ENCODE measurements around the gene TJP1.
"Not testable (repeated sequence)": the region's sequence is repeated elsewhere in the genome, so short reads cannot be mapped to it uniquely, and the experiment has no call there.

Gene TJP1

DNA sequence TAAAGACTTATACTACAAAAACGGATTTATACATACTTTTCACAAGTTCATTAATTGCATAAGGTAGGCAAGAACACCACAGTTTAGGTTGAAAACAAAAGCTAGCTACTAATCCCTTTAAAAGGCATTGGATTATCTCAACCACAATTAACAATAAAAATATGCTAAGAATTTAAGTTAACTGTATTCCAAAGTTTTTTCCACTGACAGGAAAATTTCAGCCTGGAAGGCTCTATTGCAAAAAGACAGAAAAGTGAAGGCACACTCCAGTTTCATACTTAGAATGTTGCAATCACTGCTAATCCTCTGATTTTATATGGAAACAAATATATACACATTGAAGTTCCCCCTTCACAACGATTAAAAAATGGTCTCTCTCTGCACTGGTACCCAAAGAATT is 71.5 kb downstream of the TJP1 start:
- no peak for DNase-seq

DNA sequence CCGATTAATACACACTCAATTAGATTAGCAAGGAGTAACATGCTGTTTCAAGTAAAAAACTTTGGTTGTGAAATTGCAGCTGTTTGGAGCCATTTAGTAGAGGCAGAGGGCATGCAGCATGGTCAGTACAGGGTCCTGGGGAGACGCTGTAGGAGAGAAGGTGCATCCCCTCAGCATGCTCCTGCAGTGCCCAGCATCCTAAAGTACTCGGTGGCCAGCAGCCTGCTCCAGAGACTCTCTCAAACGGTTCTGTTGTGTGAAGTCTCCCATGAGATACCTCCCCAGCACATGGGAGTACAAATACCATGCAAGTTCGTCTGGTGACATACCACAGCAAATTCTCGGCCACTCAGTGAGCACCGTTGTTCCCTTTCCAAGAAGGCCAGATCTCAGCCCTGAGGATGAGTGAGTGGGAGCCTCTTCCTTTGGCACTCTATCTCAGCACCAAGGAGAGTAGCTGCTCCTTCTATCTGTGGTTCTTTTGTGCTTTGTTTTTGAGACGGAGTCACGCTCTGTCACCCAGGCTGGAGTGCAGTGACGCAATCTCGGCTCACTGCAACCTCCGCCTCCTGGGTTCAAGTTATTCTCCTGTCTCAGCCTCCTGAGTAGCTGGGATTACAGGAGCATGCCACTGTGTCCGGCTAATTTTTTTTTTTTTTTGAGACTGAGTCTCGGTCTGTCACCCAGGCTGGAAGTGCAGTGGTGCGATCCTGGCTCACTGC is 72.7 kb downstream of the TJP1 start:
- DNase-seq, result no peak

DNA sequence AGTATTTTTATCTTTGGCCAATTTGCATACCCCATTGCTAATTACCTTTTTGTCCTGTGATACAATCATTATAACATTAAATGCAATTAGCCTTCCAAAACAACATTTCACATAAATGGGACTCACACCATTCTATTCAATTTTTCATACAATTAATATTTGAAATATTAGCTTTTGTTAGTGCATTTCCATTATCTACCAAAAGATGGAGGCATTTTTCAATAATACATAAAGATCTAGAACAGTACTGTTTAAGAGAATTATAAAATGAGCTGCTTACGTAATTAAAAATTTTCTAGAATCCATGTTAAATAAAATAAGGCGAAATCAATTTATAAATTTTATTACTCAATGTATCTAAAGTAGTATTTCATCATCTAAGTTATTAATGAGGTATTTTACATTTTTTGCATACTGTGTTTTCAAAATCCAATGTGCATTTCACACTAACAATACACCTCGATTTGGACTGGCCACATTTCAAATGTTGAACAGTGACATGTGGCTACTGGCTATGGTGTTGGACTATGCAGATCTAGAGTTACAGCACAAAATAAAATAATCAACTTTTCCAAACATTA is 74.3 kb downstream of the TJP1 start:
- DNase-seq, result no peak

DNA sequence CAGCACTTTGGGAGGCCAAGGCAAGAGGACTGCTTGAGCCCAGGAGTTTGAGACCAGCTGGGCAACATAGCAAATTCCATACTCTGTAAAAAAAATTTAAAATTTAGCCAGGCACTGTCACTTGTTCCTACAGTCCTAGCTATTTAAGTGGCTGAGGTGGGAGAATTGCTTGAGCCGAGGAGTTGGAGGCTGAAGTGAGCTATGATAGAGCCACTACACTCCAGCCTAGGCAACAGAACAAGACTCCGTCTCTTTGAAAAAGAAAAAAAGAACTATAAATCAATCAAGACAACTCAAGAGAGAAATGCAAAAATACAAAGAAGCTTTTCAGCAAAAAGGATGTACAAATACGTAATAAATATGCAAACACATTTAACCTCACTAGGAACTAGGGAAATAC is 78.8 kb downstream of the TJP1 start:
- DNase-seq, result no peak

DNA sequence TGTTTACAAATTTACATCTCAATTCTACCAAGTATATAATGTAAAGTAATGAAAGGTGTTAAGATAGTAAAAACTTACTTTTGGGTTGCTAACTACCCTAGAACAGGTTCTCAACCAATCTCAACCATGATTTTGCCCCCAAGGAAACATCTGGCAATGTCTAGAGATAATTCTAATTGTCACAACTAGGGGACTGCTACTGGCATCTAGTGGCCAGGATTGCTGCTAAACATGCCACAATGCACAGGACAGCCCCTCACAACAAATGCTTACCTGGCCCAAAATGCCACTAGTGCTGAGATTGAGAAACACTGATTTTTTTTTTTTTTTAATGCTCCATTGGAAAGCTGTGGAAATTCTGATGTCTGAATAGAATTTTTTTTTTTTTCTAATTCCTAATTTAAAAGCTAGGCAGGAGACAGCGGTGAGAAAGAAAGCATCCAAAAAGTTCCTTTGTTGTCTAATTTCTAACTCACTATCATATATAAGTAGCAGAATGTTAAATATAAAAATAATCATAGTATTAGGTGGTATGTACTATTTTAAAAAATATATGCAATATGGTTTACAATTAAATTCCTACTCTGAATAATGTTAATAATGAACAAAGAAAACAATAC is 81.5 kb downstream of the TJP1 start:
- no peak for DNase-seq

DNA sequence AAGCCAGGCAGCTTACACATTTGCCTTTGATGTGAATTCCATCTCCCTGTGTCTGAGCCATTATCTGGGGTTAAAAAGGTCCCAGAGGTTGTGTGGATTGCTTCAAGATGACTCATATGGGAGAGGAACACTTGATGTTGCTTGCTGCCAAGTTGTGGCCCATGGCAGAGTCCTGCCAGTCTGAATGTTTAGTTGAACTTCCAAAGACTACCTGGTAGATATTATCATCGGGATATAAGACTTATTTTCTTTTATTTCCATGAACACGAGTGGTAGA is 85.6 kb downstream of the TJP1 start:
- no peak for DNase-seq

DNA sequence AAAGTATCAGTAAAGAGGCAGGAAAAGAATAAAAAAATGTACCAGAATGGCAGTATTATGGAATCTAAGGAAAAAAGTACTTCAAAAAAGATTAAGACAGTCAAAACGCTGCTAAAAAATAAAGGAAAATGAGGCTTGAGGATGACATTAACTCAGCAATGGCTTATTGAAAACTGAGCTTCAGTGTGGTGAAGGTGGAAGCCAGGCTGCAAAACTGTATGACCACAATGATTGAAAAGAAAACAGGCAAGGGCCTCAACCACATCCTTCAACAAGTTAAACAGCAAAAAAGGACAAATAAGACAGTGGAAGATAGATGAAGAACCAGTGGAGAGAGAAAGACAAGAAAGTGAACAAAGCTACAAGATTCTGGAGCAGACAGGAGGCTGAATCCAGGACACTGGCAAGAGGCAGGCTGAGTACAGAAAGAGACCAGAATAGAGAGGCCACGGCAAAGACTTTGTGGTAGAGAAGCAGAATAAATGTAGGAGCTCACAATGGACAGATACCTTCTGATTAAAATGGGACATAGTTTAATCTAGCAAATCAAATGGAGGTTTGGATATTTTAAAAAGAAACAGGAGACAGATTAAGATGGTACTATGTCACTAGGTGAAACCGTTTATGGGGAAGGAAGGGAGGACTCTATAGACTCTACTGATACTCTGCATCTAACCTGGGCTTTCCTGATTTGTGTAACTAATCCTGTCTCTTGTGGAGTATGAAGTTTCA is 86.1 kb downstream of the TJP1 start:
- DNase-seq, result no peak

DNA sequence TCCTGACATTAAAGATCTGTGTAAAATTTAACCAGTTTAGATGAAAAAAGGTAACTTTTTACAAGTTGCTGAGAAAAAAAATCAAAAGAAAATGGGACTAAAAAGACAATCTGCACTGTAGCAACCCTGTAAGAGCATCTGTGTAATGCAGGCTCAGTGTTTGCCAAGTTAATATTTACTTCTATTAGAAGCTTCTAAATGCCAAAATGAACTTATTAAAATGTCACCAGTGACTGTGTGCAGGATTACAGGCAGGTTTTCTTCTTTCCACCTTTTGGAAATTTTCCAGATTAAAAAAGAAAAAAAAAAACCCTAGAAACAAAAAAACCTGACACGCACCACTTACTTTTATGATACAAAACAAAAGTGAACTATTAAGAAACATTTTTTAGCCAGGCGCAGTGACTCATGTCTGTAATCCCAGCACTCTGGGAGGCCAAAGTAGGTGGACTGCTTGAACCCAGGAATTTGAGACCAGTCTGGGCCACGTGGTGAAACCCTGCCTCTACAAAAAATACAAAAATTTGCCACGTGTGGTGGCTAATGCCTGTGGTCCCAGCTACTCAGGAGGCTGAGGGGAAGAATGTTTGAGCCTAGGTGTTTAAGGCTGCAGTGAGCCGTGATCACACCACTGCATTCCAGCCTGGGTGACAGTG is 87.2 kb downstream of the TJP1 start:
- DNase-seq, result no peak

DNA sequence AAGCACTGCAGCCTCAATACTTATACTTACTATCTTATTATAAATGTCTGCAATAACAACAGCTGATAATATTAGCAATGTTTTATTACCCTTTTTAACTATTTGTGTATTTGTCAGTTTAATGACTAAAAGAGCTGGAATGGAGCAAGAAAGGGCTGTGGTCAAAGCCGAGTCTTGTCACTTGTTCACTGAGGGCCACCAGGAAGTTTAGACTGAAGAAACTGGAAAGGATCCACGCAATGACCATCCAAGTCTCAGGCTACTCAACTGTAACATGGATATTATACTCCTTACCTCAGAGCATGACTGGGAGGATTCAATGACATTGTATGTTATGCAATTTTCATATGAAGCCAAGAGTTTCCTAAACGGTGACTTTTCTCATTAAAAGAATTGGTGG is 90.4 kb downstream of the TJP1 start:
- DNase-seq, result no peak

DNA sequence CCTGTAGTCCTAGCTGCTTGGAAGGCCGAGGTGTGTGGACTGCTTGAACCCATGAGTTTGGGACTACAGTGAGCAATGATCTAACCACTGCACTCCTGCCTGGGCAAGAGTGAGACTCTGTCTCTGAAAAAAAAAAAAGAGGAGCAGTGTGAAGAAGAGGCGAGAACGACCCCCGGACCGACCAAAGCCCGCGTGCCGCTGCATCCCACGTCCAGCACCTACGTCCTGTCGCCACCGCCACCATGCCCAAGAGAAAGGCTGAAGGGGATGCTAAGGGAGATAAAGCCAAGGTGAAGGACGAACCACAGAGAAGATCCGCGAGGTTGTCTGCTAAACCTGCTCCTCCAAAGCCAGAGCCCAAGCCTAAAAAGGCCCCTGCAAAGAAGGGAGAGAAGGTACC is 91.8 kb downstream of the TJP1 start:
- not testable (repeated sequence) for DNase-seq

DNA sequence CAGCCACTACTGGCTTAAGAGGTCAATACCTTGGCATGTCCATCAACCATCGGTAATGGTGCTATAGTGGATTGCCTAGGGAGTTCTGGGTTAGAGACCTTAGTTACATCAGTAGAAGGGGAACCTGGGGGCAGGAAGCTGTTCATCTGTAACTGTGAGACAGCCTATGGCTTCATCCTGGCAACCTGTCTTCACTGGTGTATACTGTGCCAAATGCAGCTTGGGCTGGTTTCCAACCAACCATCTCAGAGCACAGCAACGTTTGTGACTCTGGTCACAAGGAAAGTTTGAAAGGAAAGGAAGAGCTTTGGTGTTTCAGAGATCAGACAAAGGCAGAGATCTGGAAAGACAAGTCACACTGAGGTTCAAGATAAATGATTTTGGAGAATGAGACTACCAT is 93.8 kb downstream of the TJP1 start:
- DNase-seq, result no peak

DNA sequence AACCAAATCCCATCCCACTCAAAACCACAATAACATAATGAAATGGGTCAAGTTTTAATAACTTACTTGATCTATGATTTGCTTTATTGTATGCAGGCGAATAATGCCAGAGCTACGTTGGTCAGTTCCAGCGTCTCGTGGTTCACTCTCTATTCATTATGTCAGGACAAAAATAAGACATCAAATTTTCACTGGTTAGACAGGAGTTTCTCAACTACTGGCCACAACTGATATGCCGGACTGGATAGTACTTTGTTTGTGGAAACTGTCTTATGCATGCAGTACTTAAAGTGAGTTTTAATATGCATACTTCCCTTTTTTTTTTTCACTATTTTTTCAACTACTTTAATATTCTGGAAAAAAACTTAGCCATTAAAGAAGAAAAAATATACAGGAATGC is 94.4 kb downstream of the TJP1 start:
- no peak for DNase-seq

DNA sequence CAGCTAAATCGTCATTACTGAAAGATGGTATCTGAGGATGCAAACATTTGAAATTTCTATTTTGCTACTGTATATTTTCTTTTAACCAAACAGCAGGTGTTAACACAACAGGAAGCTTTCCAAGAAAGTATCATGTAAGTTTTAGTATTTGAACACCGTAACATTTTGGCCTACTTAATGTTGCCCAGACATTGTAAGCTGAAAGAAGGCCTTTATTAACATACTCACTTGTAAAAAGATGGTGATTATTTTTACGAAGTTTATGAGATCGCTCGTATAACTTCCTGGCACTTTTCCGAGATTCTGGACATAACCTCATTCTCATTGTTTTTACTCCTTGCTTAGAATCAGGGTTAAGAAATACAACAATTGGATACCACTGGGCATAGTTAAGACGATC is 95.7 kb downstream of the TJP1 start:
- no peak for DNase-seq

DNA sequence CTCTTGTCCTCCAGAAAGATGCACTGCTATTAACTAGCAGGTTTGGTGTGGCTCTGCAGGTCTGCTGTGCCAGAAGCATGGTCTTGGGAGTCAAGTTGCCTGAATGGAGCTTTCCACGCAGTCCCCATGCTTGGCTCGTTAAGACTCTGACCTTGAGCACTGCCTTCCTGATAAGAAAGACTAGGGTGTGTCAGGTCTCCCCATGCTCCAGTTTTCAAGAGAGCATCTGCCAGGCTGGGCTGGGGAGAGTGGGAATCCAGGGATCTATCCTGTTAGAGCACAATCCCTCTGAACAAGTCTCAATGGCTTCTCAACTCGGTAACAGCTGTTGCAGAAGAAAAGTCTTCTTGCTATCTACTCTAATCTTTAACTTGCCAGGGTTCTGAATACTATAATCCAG is 98.2 kb downstream of the TJP1 start:
- no peak for DNase-seq

DNA sequence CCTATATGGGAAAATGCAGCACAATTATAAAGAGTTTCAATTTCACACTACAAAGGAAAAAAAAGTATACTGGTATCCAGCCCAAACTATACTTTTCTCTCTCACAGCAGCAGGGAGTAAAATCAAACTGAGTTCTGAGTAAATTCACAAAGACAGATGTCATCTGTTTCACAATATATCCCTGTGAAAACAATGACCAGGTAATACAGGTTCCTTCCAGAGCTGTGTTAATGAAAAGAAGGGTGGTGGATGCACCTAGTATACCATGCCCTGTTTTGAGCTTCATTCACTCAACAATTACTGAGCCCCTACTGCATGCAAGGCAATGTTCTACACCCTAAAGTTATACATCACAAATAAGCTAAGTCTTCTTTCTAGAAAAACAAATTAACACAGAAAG is 108.5 kb downstream of the TJP1 start:
- no peak for DNase-seq

DNA sequence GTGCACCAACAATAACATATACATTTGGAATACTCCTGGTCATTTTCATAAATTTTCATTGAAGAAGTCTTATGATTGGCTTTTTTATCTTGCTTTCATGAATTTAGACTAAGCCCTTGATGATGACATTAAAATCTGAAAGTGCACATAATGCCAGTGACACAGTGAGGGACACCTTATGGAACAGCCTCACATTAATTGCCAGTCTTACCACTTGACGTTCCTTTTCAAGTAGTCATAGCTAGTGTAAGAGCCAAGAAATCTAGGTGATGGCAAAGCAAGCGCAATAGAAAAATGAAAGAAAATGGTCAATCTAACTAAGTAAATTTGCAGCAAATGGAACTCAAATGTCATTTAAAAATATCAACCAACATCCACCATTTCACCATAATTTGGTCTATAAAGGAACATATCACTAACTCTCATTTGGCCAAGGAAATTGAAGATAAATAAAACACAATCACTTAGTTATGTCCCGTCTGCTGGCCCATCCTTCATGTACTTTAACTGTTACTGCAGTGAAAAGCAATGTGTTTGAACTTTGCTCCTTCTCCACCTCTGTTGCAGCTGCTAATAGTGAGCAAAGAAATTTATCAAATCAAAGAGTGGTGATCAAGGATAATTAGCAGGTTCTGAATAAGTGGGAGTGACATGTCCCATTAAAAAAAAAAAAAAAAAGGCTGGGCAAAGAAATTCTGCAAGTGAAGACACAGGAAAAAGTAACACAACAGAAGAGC is 110.0 kb downstream of the TJP1 start:
- no peak for DNase-seq

DNA sequence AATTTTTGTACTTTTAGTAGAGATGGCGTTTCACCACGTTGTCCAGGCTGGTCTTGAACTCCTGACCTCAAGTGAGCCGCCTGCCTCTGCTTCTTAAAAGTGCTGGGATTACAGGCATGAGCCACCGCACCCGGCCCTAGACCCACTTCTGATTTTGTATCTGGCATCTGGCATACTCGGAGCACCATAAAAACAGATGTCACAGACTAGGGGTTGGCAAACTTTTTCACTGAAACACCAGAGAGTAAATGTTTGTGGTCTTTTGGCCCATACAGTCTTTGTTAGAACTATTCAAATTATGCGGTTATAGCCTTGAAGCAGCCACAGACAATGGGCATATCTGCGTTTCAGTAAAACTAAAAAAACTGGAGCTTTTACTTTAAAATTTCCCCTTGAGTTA is 110.7 kb downstream of the TJP1 start:
- DNase-seq, result no peak

DNA sequence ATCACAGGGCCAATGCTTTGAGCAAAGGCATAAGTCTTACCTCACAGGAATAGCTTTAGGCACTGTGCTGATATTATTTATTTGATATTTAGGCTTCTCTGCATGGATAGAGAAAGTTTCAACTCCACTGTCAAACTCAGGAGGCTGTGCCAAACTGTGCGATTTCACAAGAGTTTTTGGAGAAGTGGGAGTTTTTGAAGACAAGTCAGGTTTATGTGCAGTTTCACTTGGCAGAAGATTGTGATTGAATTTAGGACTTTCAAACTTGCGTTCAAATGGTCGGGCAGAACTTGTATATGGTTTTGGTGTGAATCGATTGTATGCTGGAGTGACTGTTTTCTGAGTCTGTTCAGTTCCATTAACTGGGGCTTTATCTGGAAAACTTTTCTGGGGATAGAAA is 113.7 kb downstream of the TJP1 start:
- no peak for DNase-seq

DNA sequence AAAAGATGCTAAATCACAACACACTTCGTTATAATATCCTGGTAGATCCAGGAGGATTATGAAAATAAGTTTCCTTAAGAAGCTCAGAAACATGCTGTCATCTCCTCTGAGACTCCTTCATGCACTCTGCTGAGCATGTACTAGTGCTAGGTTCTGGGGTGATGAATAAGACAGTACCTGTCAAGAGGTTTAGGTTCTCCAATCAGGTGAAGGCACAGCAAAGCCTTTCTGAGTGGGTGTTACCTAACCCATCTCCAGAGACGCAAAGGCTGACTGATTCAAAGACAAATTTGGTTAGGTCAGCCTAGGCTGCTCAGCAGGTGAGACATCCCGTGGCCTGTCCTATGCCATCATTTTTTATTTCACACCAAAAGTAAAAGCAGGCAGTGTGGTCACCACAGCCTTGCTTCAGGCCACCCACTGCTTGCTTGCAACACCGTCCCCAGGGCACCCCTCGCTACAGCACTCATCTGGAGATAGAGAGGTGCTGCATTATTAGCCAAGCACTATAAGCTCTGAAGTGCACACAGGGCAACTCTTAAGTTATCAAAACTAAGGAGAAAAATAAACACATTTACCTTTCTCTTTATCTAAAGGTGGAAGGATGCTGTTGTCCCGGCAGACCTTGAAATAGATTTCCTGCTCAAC is 117.2 kb downstream of the TJP1 start:
- DNase-seq, result no peak

DNA sequence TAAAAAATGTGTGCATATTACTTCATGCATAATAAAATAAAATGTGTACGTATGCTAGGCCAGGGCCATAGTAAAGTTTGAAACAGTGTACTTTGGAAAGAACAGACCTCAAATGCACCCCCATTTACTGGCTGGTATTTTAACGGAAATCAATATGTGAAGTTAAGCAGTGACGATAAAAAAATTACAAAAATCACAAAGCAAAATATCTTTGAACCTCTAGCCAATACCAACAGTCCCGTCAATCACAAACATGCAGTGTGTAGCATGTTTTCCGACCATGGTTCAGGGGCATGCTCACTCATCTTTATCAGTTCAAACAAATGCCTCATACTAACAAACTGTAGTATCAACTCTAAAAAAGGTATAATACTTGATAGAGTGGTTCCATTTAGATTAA is 121.1 kb downstream of the TJP1 start:
- DNase-seq, result no peak

DNA sequence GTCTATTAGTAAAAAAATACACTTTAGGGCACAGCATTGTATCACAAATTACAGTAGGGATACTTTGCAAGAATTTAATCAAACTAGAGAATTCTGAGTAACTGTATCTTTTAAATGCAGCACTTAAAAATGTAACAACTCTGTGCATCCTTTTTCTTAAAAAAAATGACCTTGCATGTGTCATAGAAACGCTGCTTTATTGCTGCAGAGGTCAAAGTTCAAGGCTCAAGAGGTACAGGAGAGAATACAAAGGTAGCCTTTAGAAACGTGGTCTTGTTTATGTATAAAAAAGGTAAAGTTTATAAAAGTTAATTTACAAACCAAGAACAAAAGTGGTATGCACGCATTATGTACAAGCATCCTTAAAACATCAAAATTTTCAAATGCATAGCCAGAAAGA is 122.0 kb downstream of the TJP1 start:
- DNase-seq, result no peak

DNA sequence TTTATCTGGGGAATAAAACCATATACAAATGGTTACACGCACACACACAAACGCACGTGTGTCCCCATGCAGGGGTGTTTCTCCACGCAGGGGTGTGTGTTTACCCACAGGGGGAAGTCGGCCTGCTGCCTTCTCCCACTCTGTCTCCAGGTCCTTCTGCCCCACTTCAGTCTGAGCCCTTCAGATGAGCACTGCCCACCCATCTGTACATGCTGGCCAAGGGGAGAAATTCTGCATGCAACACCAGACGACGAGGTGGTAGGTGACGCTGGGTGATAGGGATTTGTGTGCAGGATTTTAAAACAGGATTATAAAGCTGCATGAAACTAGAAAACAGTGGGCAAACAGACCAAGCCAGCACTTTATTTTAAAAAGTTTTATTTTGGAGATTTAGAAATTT is 122.5 kb downstream of the TJP1 start:
- DNase-seq, result no peak

Data from activated naive CD4-positive, alpha-beta T cell treated with Interleukin-2 at 50 U/mL for 16 hours (primary cell).